Fibroblast of lung (primary cell): ENCODE measurements around the gene AP4S1. TPM values are rescaled to one million over a fixed set of nuclear protein-coding genes. Genes with fewer than 3 reads are reported as not detected.

Experiments
- DNase-seq, 2 donors: peaks; one replicate each; pipeline versions ENCODE4 v3.0.0 to v3.0.0-alpha.2; 2010; ENCODE audit warnings: low read depth in 2 of 2
- H2AFZ ChIP-seq: 2 replicates; pipeline ENCODE4 v1.5.1; 2012; ENCODE audit warnings: low read length, control low read depth, inconsistent platforms
- H3K27ac ChIP-seq: 2 replicates; pipeline ENCODE4 v1.5.1; 2011; ENCODE audit warnings: low read length, control low read depth; ENCODE audit not compliant: insufficient read depth
- H3K27me3 ChIP-seq: 2 replicates; pipeline ENCODE4 v1.5.1; 2011; ENCODE audit warnings: mild to moderate bottlenecking, low read length; ENCODE audit not compliant: control insufficient read depth, insufficient read depth
- H3K36me3 ChIP-seq: 2 replicates; pipeline ENCODE4 v1.5.1; 2011; ENCODE audit warnings: low read length; ENCODE audit not compliant: control insufficient read depth, insufficient read depth
- H3K4me1 ChIP-seq: 2 replicates; pipeline ENCODE4 v1.5.1; 2011; ENCODE audit warnings: low read length; ENCODE audit not compliant: control insufficient read depth, insufficient read depth; ENCODE audit errors: extremely low read depth
- H3K4me2 ChIP-seq: 2 replicates; pipeline ENCODE4 v1.5.1; 2011; ENCODE audit warnings: low read length, control low read depth; ENCODE audit not compliant: insufficient read depth; ENCODE audit errors: extremely low read depth
- H3K4me3 ChIP-seq, 4 experiments: fragments of 200-600 bp in 1 of 4; sonication (generic) in 1 of 4; replicated peaks in 1 of 4; 2 replicates each; pipeline ENCODE4 v1.5.1; 2011 to 2016; ENCODE audit warnings: low read length in 4 of 4, low read depth in 3 of 4, mild to moderate bottlenecking in 3 of 4, control low read depth in 2 of 4, inconsistent platforms in 1 of 4, mixed read lengths in 1 of 4; ENCODE audit not compliant: insufficient read depth in 1 of 4; ENCODE audit errors: control extremely low read depth in 1 of 4
- H3K79me2 ChIP-seq: 2 replicates; pipeline ENCODE4 v1.5.1; 2012; ENCODE audit warnings: mild to moderate bottlenecking, low read length, inconsistent platforms; ENCODE audit not compliant: control insufficient read depth, insufficient read depth
- H3K9ac ChIP-seq: 2 replicates; pipeline ENCODE4 v1.5.1; 2011; ENCODE audit warnings: mild to moderate bottlenecking, low read length, control low read depth; ENCODE audit not compliant: insufficient read depth
- H3K9me3 ChIP-seq: 2 replicates; pipeline ENCODE4 v1.5.1; 2012; ENCODE audit warnings: low read depth, low read length; ENCODE audit not compliant: control insufficient read depth, insufficient read depth
- H4K20me1 ChIP-seq: 2 replicates; pipeline ENCODE4 v1.5.1; 2011; ENCODE audit warnings: low read length; ENCODE audit not compliant: control insufficient read depth, insufficient read depth; ENCODE audit errors: extremely low read depth
- EZH2 ChIP-seq: IDR thresholded peaks from 2 replicates; pipeline ENCODE4 v1.5.1; 2012; ENCODE audit warnings: low read length, control low read depth, mild to moderate bottlenecking; ENCODE audit errors: missing control alignments
- polyA plus RNA-seq, 2 donors: library from polyadenylated mRNA; depleted of rRNA in 1 of 2; stranded (reverse) in 1 of 2; unstranded in 1 of 2; fragments of >200 nt; gene quantifications; 2 replicates each; pipeline ENCODE4 v1.2.1, GENCODE V29; 2011 to 2012; ENCODE audit warnings: missing spikeins in 1 of 2
- total RNA-seq: library from RNA; depleted of rRNA; stranded (reverse); fragments of >200 nt; gene quantifications from 2 replicates; pipeline ENCODE4 v1.2.1, GENCODE V29; 2014
- TF ChIP-seq, protein P1 (sequence below), 2 donors: IDR thresholded peaks in 1 of 2; conservative IDR thresholded peaks in 1 of 2; 1 replicate in 1 of 2; 2 replicates in 1 of 2; pipeline ENCODE4 v1.5.1; 2011 to 2012; ENCODE audit warnings: low read length in 2 of 2, control low read depth in 1 of 2, inconsistent platforms in 1 of 2, low read depth in 1 of 2, mild to moderate bottlenecking in 1 of 2

Gene AP4S1
- total and polyA plus RNA-seq, 2 donors (not counting 1 experiment from before 2014, with no cell fraction given), result 5.6 to 7.1 TPM

DNA sequence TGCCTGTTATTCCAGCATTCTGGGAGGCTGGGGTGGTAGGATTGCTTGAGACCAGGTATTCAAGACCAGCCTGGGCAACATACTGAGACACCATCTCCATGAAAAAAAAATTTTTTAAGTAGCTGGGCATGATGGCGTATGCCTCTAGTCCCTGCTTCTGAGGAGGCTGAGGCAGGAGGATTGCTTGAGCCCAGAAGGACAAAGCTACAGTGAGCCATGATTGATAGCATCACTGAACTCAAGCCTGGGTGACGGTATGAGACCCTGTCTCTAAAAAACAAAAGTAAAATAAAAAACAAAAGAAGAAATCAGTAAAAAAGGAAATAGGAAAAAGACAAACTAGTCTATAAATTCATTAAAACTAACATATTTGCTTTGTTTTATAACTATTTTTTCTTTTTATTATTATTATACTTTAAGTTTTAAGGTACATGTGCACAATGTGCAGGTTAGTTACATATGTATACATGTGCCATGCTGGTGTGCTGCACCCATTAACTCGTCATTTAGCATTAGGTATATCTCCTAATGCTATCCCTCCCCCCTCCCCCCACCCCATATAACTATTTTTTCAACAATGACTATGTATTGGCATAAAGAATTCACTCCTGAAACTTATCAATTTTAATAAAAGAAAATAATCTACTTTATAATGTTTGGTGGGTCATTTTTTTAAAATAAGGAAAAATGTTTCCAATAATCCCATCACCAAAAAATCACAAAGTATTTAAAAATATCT, 15.4 kb upstream of the AP4S1 start:
- no peak overlapping the region for H3K4me2 ChIP-seq
- H3K79me2 ChIP-seq, result peaks cover 66% of the 10 kb centered on the region
- no peaks in the 10 kb centered on the region for H3K9me3 ChIP-seq
- H3K27ac ChIP-seq, result no peak overlapping the region
- no peaks in the 10 kb centered on the region for H3K36me3 ChIP-seq
- no peaks in the 10 kb centered on the region for H3K27me3 ChIP-seq
- no peak overlapping the region for H3K4me3 ChIP-seq
- no peak for DNase-seq
- H3K9ac ChIP-seq, result no peak overlapping the region
- H3K4me1 ChIP-seq, result no peaks in the 10 kb centered on the region
- H4K20me1 ChIP-seq, result no peaks in the 10 kb centered on the region
- H2AFZ ChIP-seq, result no peak overlapping the region
- TF ChIP-seq EZH2, result no peak
- TF ChIP-seq, protein P1, sequence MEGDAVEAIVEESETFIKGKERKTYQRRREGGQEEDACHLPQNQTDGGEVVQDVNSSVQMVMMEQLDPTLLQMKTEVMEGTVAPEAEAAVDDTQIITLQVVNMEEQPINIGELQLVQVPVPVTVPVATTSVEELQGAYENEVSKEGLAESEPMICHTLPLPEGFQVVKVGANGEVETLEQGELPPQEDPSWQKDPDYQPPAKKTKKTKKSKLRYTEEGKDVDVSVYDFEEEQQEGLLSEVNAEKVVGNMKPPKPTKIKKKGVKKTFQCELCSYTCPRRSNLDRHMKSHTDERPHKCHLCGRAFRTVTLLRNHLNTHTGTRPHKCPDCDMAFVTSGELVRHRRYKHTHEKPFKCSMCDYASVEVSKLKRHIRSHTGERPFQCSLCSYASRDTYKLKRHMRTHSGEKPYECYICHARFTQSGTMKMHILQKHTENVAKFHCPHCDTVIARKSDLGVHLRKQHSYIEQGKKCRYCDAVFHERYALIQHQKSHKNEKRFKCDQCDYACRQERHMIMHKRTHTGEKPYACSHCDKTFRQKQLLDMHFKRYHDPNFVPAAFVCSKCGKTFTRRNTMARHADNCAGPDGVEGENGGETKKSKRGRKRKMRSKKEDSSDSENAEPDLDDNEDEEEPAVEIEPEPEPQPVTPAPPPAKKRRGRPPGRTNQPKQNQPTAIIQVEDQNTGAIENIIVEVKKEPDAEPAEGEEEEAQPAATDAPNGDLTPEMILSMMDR (conservative IDR thresholded peaks at IDR 0.05 in 1 of 2, IDR thresholded peaks at IDR 0.05 in 1 of 2; ENCODE audit: low read depth in 1 of 2, low read length in 2 of 2), result no peak

DNA sequence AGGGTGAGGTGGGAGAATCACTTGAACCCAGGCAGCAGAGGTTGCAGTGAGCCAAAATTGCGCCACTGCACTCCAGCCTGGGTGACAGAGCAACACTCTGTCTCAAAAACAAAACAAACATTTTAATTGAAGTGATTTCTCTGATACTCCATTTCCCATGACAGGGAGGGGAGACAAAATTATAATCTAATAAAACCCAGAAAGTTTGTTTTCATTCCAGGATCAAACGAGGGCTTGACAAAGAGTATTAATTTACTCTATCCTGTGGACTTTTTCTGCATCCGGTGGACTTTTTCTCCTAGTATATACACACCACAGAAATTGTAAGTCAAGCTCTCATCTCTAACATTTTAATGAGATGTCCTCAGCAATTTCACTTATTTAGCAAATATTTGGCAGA, 14.5 kb upstream of the AP4S1 start:
- no peaks in the 10 kb centered on the region for H3K9me3 ChIP-seq
- no peak for DNase-seq
- H3K27me3 ChIP-seq, result no peaks in the 10 kb centered on the region
- no peaks in the 10 kb centered on the region for H3K4me1 ChIP-seq
- H3K4me2 ChIP-seq, result no peak overlapping the region
- no peak overlapping the region for H3K4me3 ChIP-seq
- no peaks in the 10 kb centered on the region for H3K36me3 ChIP-seq
- TF ChIP-seq, protein P1 (conservative IDR thresholded peaks at IDR 0.05 in 1 of 2, IDR thresholded peaks at IDR 0.05 in 1 of 2; ENCODE audit: low read depth in 1 of 2, low read length in 2 of 2), result no peak
- TF ChIP-seq EZH2, result no peak
- no peak overlapping the region for H3K27ac ChIP-seq
- no peaks in the 10 kb centered on the region for H4K20me1 ChIP-seq
- H2AFZ ChIP-seq, result no peak overlapping the region
- peaks cover 72% of the 10 kb centered on the region for H3K79me2 ChIP-seq
- no peak overlapping the region for H3K9ac ChIP-seq

DNA sequence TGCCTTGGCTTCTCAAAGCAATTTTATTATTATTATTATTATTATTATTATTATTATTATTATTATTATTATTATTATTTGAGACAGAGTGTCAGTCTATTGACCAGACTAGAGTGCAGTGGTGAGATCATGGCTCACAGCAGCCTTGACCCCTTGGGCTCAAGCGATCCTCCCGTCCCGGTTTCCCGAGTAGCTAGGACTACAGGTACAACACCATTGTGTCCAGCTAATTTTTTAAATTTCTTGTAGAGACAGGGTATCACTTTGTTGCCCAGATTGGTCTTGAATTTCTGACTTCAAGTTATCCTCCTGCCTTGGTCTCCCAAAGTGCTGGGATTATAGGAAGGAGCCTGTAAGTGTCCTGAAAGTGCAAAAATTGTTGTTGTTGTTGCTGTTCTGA, 11.6 kb upstream of the AP4S1 start:
- Histone ChIP-seq H3K9ac (no peak overlapping the region), H3K4me2 (no peak overlapping the region), H3K4me3 (no peak overlapping the region), H4K20me1 (no peaks in the 10 kb centered on the region), H3K9me3 (no peaks in the 10 kb centered on the region), H3K36me3 (no peaks in the 10 kb centered on the region), H2AFZ (no peak overlapping the region), H3K4me1 (no peaks in the 10 kb centered on the region), H3K27ac (no peak overlapping the region), H3K79me2 (peaks cover 76% of the 10 kb centered on the region), H3K27me3 (no peaks in the 10 kb centered on the region)
- TF ChIP-seq, protein P1 (conservative IDR thresholded peaks at IDR 0.05 in 1 of 2, IDR thresholded peaks at IDR 0.05 in 1 of 2; ENCODE audit: low read depth in 1 of 2, low read length in 2 of 2), result no peak
- no peak for TF ChIP-seq EZH2
- no peak for DNase-seq
